H1 (cell line): ENCODE measurements around the gene HERC3. TPM values are rescaled to one million over a fixed set of nuclear protein-coding genes. Genes with fewer than 3 reads are reported as not detected.

Experiments
- CTCF ChIA-PET: fragments of 300-600 bp; sonication (Branson Sonifier 250); formaldehyde crosslinking; loops from one replicate; lab custom pipeline; 2021; ENCODE audit not compliant: partially characterized antibody; lab: Charles Lee
- POLR2A ChIA-PET: fragments of 300-600 bp; sonication (Branson Sonifier 250); formaldehyde crosslinking; loops from one replicate; lab custom pipeline; 2021; ENCODE audit warnings: inconsistent platforms; ENCODE audit not compliant: partially characterized antibody; lab: Charles Lee
- DNase-seq, 2 experiments: peaks; one replicate each; pipeline versions ENCODE4 v3.0.0 to v3.0.0-alpha.2; 2010 to 2022; ENCODE audit warnings: low spot score in 2 of 2, low read depth in 1 of 2, mixed read lengths in 1 of 2
- FAIRE-seq: peaks from 2 replicates; lab custom pipeline; 2011; peaks lifted over from hg19 to GRCh38; lab: Jason Lieb, UNC
- H2AFZ ChIP-seq: 2 replicates; pipeline ENCODE4 v1.8.1; 2012; ENCODE audit warnings: low read length, inconsistent platforms
- H2AK5ac ChIP-seq: 2 replicates; pipeline ENCODE4 v1.6.1; 2013; ENCODE audit warnings: low read depth, low read length
- H2BK120ac ChIP-seq: replicated peaks from 2 replicates; pipeline ENCODE3; 2013; ENCODE audit warnings: low read depth, low read length, inconsistent platforms
- H2BK12ac ChIP-seq: 2 replicates; pipeline ENCODE4 v1.6.1; 2013; ENCODE audit warnings: low read depth, low read length
- H2BK15ac ChIP-seq: 2 replicates; pipeline ENCODE4 v1.6.1; 2013; ENCODE audit warnings: low read length
- H2BK20ac ChIP-seq: 2 replicates; pipeline ENCODE4 v1.6.1; 2013; ENCODE audit warnings: low read length
- H2BK5ac ChIP-seq: 2 replicates; pipeline ENCODE4 v1.6.1; 2013; ENCODE audit warnings: low read depth, low read length
- H3K14ac ChIP-seq: 2 replicates; pipeline ENCODE4 v1.6.1; 2013; ENCODE audit warnings: inconsistent platforms; ENCODE audit not compliant: insufficient read length
- H3K18ac ChIP-seq: 2 replicates; pipeline ENCODE4 v1.6.1; 2013; ENCODE audit warnings: low read length; ENCODE audit errors: extremely low read depth
- H3K23ac ChIP-seq: 2 replicates; pipeline ENCODE4 v1.6.1; 2013; ENCODE audit warnings: inconsistent platforms; ENCODE audit not compliant: insufficient read length
- H3K23me2 ChIP-seq: 2 replicates; pipeline ENCODE4 v1.6.1; 2013; ENCODE audit warnings: low read depth, low read length
- H3K27ac ChIP-seq: 2 replicates; pipeline ENCODE4 v1.6.1; 2011; ENCODE audit warnings: low read depth, low read length, inconsistent platforms
- H3K27me3 ChIP-seq, 4 experiments: replicated peaks in 1 of 4; 1 replicate in 1 of 4; 2 replicates in 3 of 4; pipeline versions ENCODE4 v1.6.1 to v1.8.1; 2011 to 2013; ENCODE audit warnings: low read length in 3 of 4, mild to moderate bottlenecking in 3 of 4, inconsistent platforms in 2 of 4, mixed read lengths in 2 of 4, moderate library complexity in 1 of 4; ENCODE audit not compliant: control insufficient read depth in 3 of 4, insufficient read depth in 3 of 4; ENCODE audit errors: extremely low read depth in 1 of 4
- H3K36me3 ChIP-seq, 4 experiments: 2 replicates each; pipeline versions ENCODE4 v1.6.1 to v1.8.1; 2011 to 2013; ENCODE audit warnings: mild to moderate bottlenecking in 4 of 4, low read length in 3 of 4, moderate library complexity in 2 of 4, control low read depth in 1 of 4, inconsistent platforms in 1 of 4; ENCODE audit not compliant: insufficient read depth in 4 of 4, control insufficient read depth in 2 of 4
- H3K4ac ChIP-seq: replicated peaks from 2 replicates; pipeline ENCODE3; 2013; ENCODE audit warnings: low read length, low read depth, mixed read lengths, inconsistent platforms; ENCODE audit not compliant: insufficient read length
- H3K4me1 ChIP-seq, 4 experiments: replicated peaks in 1 of 4; 1 replicate in 1 of 4; 2 replicates in 3 of 4; pipeline versions ENCODE4 v1.6.1 to v1.8.1; 2011 to 2013; ENCODE audit warnings: low read length in 3 of 4, inconsistent platforms in 2 of 4, mixed read lengths in 1 of 4; ENCODE audit not compliant: insufficient read depth in 4 of 4, control insufficient read depth in 3 of 4
- H3K4me2 ChIP-seq, 2 experiments: 2 replicates each; pipeline versions ENCODE4 v1.6.1 to v1.8.1; 2011 to 2013; ENCODE audit warnings: low read depth in 2 of 2, low read length in 2 of 2, control low read depth in 1 of 2, inconsistent platforms in 1 of 2, mild to moderate bottlenecking in 1 of 2; ENCODE audit not compliant: insufficient read depth in 1 of 2
- H3K4me3 ChIP-seq, 4 experiments: fragments of 200-600, 300-600 bp in 1 of 4; sonication (generic), shearing (Covaris generic), sonication (Bioruptor Twin) in 1 of 4; 2 replicates each; pipeline versions ENCODE4 v1.5.1 to v1.8.1; 2011 to 2016; ENCODE audit warnings: low read length in 4 of 4, low read depth in 3 of 4, control low read depth in 2 of 4, inconsistent platforms in 2 of 4, mild to moderate bottlenecking in 2 of 4, mixed read lengths in 1 of 4, moderate library complexity in 1 of 4; ENCODE audit not compliant: insufficient read depth in 2 of 4; ENCODE audit errors: extremely low read depth in 1 of 4
- H3K56ac ChIP-seq: replicated peaks from 2 replicates; pipeline ENCODE3; 2013; ENCODE audit warnings: low read depth, mild to moderate bottlenecking, mixed read lengths, low read length, inconsistent platforms; ENCODE audit not compliant: insufficient read length
- H3K79me1 ChIP-seq: 2 replicates; pipeline ENCODE4 v1.6.1; 2013; ENCODE audit warnings: low read depth, low read length, control low read depth
- H3K79me2 ChIP-seq, 2 experiments: 2 replicates each; pipeline versions ENCODE4 v1.6.1 to v1.8.1; 2012 to 2013; ENCODE audit warnings: low read length in 2 of 2, mild to moderate bottlenecking in 2 of 2, inconsistent platforms in 1 of 2; ENCODE audit not compliant: insufficient read depth in 2 of 2, control insufficient read depth in 1 of 2
- H3K9ac ChIP-seq, 4 experiments: replicated peaks in 1 of 4; 1 replicate in 1 of 4; 2 replicates in 3 of 4; pipeline versions ENCODE4 v1.6.1 to v1.8.1; 2011 to 2013; ENCODE audit warnings: low read depth in 3 of 4, low read length in 3 of 4, control low read depth in 2 of 4, mild to moderate bottlenecking in 2 of 4, moderate library complexity in 2 of 4, inconsistent platforms in 1 of 4; ENCODE audit errors: extremely low read depth in 1 of 4
- H3K9me3 ChIP-seq, 2 experiments: 2 replicates each; pipeline versions ENCODE4 v1.6.1 to v1.8.1; 2012 to 2013; ENCODE audit warnings: mild to moderate bottlenecking in 2 of 2, moderate library complexity in 2 of 2, control low read depth in 1 of 2, inconsistent platforms in 1 of 2, low read depth in 1 of 2, low read length in 1 of 2, mixed read lengths in 1 of 2; ENCODE audit not compliant: insufficient read depth in 2 of 2
- H4K20me1 ChIP-seq, 2 experiments: replicated peaks in 1 of 2; 2 replicates each; pipeline versions ENCODE3 to v1.8.1; 2011 to 2013; ENCODE audit warnings: inconsistent platforms in 2 of 2, low read length in 2 of 2, mild to moderate bottlenecking in 1 of 2; ENCODE audit not compliant: insufficient read depth in 2 of 2, control insufficient read depth in 1 of 2
- H4K5ac ChIP-seq: 2 replicates; pipeline ENCODE4 v1.6.1; 2013; ENCODE audit warnings: low read length, low read depth, mixed read lengths, inconsistent platforms; ENCODE audit not compliant: insufficient read length
- H4K8ac ChIP-seq: 2 replicates; pipeline ENCODE4 v1.8.0; 2013; ENCODE audit warnings: mild to moderate bottlenecking, moderate library complexity, low read length, inconsistent platforms; ENCODE audit not compliant: insufficient read depth; ENCODE audit errors: extremely low read depth
- H4K91ac ChIP-seq: replicated peaks from 2 replicates; pipeline ENCODE3; 2013; ENCODE audit warnings: low read length, mixed read lengths, inconsistent platforms; ENCODE audit not compliant: insufficient read length
- FOSL1 ChIP-seq: IDR thresholded peaks from 2 replicates; pipeline ENCODE4 v1.6.1; 2011; ENCODE audit warnings: mild to moderate bottlenecking, low read depth, low read length, moderate library complexity; ENCODE audit not compliant: insufficient read depth
- WGBS, 2 experiments: shearing (Covaris generic) in 1 of 2; methylation state at CpG; one replicate each; pipeline versions ENCODE4 v1.1.6 to v1.1.7; 2013 to 2015; ENCODE audit warnings: low lambda C conversion rate in 2 of 2, mixed read lengths in 2 of 2, inconsistent platforms in 1 of 2, low coverage in 1 of 2, missing lambda C conversion rate in 1 of 2; ENCODE audit not compliant: insufficient replicate concordance in 2 of 2, insufficient coverage in 1 of 2, insufficient read length in 1 of 2; ENCODE audit errors: extremely low coverage in 1 of 2, missing lambda C conversion rate in 1 of 2; 5-methylcytosine and 5-hydroxymethylcytosine counted together
- polyA plus RNA-seq, 7 experiments: library from polyadenylated mRNA; depleted of rRNA in 3 of 7; stranded (reverse) in 5 of 7; unstranded in 2 of 7; fragments of >200 nt in 5 of 7; fragments of 200-250 nt in 2 of 7; gene quantifications; 1 replicate in 5 of 7; 2 replicates in 1 of 7; 4 replicates in 1 of 7; pipeline versions ENCODE4 v1.2.1 to v1.2.3, GENCODE V29; 2011 to 2013; ENCODE audit warnings: missing spikeins in 2 of 7, mixed read lengths in 2 of 7
- total RNA-seq: library from RNA; stranded (reverse); fragmentation: NEBNext Ultra II Directional; extraction: Animal tissue kit (Norgen Biotek cat#: 25700); gene quantifications from 2 replicates; pipeline ENCODE4 v1.2.1, GENCODE V29; 2021

The HERC3 gene
- total and polyA plus RNA-seq, 2 of the 8 experiments (the other 6 are each of a cell fraction or from before 2014, with no cell fraction given) = 1.4 to 5.7 TPM

DNA sequence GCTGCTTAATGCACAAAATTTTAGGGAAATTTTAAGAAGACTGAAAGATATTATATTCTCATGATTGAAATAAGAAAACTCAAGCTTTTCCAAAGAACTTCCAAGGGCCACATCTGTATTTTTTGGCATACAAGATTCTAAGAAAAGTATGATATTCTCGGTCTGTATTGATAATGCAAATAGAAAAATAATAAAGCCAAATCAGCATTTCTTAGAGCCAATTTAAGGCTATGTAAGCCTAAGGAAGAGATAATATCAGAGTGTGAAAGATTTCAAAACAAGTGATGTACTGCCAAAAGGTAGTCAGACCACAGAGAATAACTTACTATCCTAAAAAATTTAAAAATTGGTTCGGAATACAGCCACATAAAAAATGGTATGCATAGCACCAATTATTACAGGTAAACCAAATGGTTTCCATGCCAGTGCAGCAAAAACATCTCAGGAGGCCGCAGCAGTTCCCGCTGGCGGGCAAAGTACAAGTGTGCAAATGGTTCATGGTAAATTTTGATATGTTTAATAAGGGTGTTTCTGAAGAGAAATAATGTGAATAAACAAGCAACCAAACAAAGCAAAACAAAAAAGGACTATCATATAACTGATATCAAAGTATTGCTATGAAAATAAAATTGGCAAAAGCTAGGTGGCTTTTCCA, 140.6 kb downstream of the HERC3 start:
- H2AFZ ChIP-seq = no peak overlapping the region
- peaks cover 0 to 7% (median 2%) of the 10 kb centered on the region in 4 experiments; a peak in 3 of 7 replicates for H3K4me1 ChIP-seq
- H2BK20ac ChIP-seq = no peak overlapping the region
- no peak overlapping the region for H3K18ac ChIP-seq
- POLR2A ChIA-PET = interaction anchor here (0.6 kb wide), 2 partner anchors 162 to 276 kb away, joined by 3 to 4 read pairs; partner anchors contain the start of gene HERC5
- H3K23me2 ChIP-seq = no peaks in the 10 kb centered on the region
- H3K27ac ChIP-seq = no peak overlapping the region
- WGBS, 2 experiments = 92% methylated on average over 5 of the region's 5 CpGs; no CpG with 5 or more reads in 1 of the 2 experiments
- H4K8ac ChIP-seq = no peak overlapping the region
- no peak overlapping the region for H4K91ac ChIP-seq
- no peak overlapping the region for H2BK15ac ChIP-seq
- H3K14ac ChIP-seq = no peak overlapping the region
- TF ChIP-seq FOSL1 = no peak
- TF ChIP-seq, all 59 proteins: peak for 0
- H3K9me3 ChIP-seq = no peaks in the 10 kb centered on the region
- H3K9ac ChIP-seq = no peak overlapping the region
- no peaks in the 10 kb centered on the region for H3K79me1 ChIP-seq
- H3K36me3 ChIP-seq = peaks cover 2 to 6% (median 4%) of the 10 kb centered on the region in 4 experiments; a peak in 6 of 8 replicates
- no peak overlapping the region for H3K4me3 ChIP-seq
- no peak for FAIRE-seq
- CTCF ChIA-PET = interaction anchor here (0.7 to 1.1 kb wide), 3 partner anchors 10 to 1917 kb away, joined by 3 read pairs; no protein-coding TSS in a partner anchor
- H3K56ac ChIP-seq = no peak overlapping the region
- H4K5ac ChIP-seq = no peak overlapping the region
- no peak overlapping the region for H2BK12ac ChIP-seq
- no peaks in the 10 kb centered on the region for H3K79me2 ChIP-seq
- H3K4me2 ChIP-seq = no peak overlapping the region
- H3K27me3 ChIP-seq = no peaks in the 10 kb centered on the region
- H2BK120ac ChIP-seq = no peak overlapping the region
- H3K4ac ChIP-seq = no peak overlapping the region
- H2BK5ac ChIP-seq = no peak overlapping the region
- no peak overlapping the region for H2AK5ac ChIP-seq
- H3K23ac ChIP-seq = no peak overlapping the region
- H4K20me1 ChIP-seq = no peaks in the 10 kb centered on the region
- no peak for DNase-seq
